Activated CD4-positive, alpha-beta T cell treated with anti-CD3 and anti-CD28 coated beads, Interleukin-2, amount 10 ng/mL, durations not matched to agents 7 days and 5 days (primary cell): ENCODE data around the gene ROBO2. TPM values are rescaled to one million over a fixed set of nuclear protein-coding genes. Genes with fewer than 3 reads are reported as not detected.

Source experiments
- CTCF ChIA-PET: fragments of 350-600 bp; sonication (Branson Sonifier 250); formaldehyde crosslinking; loops from one replicate; lab custom pipeline; 2021; ENCODE audit warnings: antibody characterized with exemption; lab: Charles Lee
- POLR2A ChIA-PET: fragments of 350-600 bp; sonication (Branson Sonifier 250); formaldehyde crosslinking; loops from one replicate; lab custom pipeline; 2021; ENCODE audit warnings: antibody characterized with exemption; lab: Charles Lee
- DNase-seq: peaks from one replicate; pipeline ENCODE4 v3.0.0-alpha.2; 2020
- H3K27ac Mint-ChIP-seq: one replicate; pipeline ENCODE4 v1.8.0; 2021; ENCODE audit warnings: mild to moderate bottlenecking, moderate library complexity, mixed read lengths
- H3K27me3 Mint-ChIP-seq: one replicate; pipeline ENCODE4 v1.8.0; 2021; ENCODE audit warnings: mixed read lengths
- H3K36me3 Mint-ChIP-seq: one replicate; pipeline ENCODE4 v1.8.0; 2021; ENCODE audit warnings: low read depth, mixed read lengths
- H3K4me1 Mint-ChIP-seq: one replicate; pipeline ENCODE4 v1.8.0; 2021; ENCODE audit warnings: mixed read lengths
- H3K4me3 Mint-ChIP-seq: one replicate; pipeline ENCODE4 v1.8.0; 2021; ENCODE audit warnings: mild to moderate bottlenecking, moderate library complexity, mixed read lengths
- H3K9me3 Mint-ChIP-seq: one replicate; pipeline ENCODE4 v1.8.0; 2021; ENCODE audit warnings: mixed read lengths
- total RNA-seq, 2 experiments: library from RNA; stranded (reverse); gene quantifications; one replicate each; pipeline ENCODE4 v1.2.3, GENCODE V29; 2021

Gene ROBO2
- total RNA-seq, 2 experiments from 2014 or later, result not detected

DNA sequence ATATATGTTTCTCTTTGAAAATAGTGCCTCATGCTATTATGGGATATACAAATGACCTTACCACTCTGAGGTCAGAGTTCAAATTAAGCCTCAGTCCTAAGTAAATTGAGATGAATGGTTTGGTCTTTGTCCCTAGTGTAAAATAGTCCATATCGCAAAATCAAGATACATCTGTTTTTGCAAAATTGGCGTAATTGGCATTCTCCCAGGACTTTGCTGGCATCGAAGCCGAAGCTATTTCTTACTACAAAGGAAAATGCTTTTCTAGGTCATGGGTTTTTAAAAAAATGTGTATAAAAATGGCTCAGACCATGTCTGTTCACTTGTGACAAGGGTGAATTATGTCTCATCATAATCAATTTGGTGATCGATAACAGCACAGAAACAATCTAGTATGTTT is 25.9 kb downstream of the ROBO2 start:
- ChIA-PET POLR2A (no interaction called here), CTCF (no interaction called here)
- Mint-ChIP-seq H3K4me3 (no peak overlapping the region), H3K9me3 (peaks cover 9% of the 10 kb centered on the region), H3K4me1 (no peaks in the 10 kb centered on the region), H3K27ac (no peak overlapping the region), H3K27me3 (no peaks in the 10 kb centered on the region), H3K36me3 (no peaks in the 10 kb centered on the region)
- DNase-seq, result no peak

DNA sequence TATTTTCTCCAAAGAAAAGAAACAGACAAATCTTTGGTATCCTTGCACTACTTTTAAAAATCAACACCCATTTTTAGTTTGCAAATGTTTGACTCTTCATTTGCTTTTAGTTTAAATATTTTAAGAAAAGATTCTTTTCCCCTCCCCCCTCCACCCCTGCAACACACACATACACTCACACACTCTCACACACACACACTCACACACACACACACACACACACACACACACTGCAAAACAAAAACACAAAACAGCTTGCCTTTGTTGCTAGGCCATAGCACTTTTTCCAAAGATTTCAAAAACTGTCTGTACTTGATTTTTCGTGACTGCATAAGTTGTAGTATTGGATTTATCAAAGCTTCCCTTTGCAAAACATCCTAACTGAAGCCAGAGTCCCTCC is 26.9 kb downstream of the ROBO2 start:
- no peak for DNase-seq
- POLR2A ChIA-PET, result no interaction called here
- Mint-ChIP-seq H3K27ac (no peak overlapping the region), H3K4me3 (no peak overlapping the region), H3K4me1 (no peaks in the 10 kb centered on the region), H3K36me3 (no peaks in the 10 kb centered on the region), H3K27me3 (no peaks in the 10 kb centered on the region), H3K9me3 (peaks cover 9% of the 10 kb centered on the region)
- CTCF ChIA-PET, result no interaction called here

DNA sequence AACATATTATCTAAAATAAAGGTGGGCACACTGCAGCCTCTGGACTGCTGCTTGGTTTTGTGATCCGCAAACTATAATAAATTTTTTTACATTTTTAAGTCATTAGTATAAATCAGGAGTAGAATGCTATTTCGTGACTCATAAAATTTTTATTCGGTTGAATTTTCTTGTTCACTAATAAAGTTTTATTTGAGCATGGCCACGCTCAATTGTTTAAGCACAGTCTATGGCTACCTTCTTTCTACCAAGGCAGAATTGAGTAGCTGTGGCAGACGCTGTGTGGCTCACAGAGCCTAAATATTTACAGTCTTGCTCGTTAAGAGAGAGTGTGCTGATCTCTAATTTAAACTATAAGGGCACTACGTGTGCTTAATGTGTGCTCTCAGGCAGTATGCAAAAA is 28.9 kb downstream of the ROBO2 start:
- ChIA-PET POLR2A (no interaction called here), CTCF (no interaction called here)
- Mint-ChIP-seq H3K27ac (no peak overlapping the region), H3K36me3 (no peaks in the 10 kb centered on the region), H3K4me3 (no peak overlapping the region), H3K4me1 (no peaks in the 10 kb centered on the region), H3K27me3 (no peaks in the 10 kb centered on the region), H3K9me3 (no peaks in the 10 kb centered on the region)
- DNase-seq, result no peak

- H3K27ac Mint-ChIP-seq, result no peak overlapping the region
- ChIA-PET CTCF (no interaction called here), POLR2A (no interaction called here)
- no peaks in the 10 kb centered on the region for H3K4me1 Mint-ChIP-seq
- H3K36me3 Mint-ChIP-seq, result no peaks in the 10 kb centered on the region
- H3K4me3 Mint-ChIP-seq, result no peak overlapping the region
- no peaks in the 10 kb centered on the region for H3K9me3 Mint-ChIP-seq
- H3K27me3 Mint-ChIP-seq, result no peaks in the 10 kb centered on the region
- no peak for DNase-seq
These were observed 31.5 kb downstream of the ROBO2 start for GRCh38 chr3:77071364-77071763.

DNA sequence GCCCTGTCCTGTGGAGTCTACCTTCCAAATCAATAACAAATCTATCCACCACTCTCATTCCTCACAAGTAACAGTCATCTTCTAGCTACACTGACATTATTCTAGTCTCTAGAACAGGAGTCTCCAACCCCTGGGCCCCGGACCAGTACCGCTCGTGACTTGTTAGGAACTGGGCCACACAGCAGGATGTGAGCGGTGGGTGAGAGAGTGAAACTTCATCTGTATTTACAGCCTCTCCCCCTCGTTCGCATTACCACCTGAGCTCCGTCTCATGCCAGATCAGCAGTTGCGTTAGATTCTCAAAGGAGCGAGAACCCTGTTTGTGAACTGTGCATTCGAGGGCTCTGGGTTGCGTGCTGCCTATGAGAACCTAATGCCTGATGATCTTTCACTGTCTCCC is 31.9 kb downstream of the ROBO2 start:
- DNase-seq, result no peak
- no peaks in the 10 kb centered on the region for H3K9me3 Mint-ChIP-seq
- no peaks in the 10 kb centered on the region for H3K36me3 Mint-ChIP-seq
- H3K27me3 Mint-ChIP-seq, result no peaks in the 10 kb centered on the region
- no peak overlapping the region for H3K27ac Mint-ChIP-seq
- H3K4me1 Mint-ChIP-seq, result no peaks in the 10 kb centered on the region
- CTCF ChIA-PET, result no interaction called here
- H3K4me3 Mint-ChIP-seq, result no peak overlapping the region
- POLR2A ChIA-PET, result no interaction called here

- ChIA-PET POLR2A (no interaction called here), CTCF (no interaction called here)
- no peak overlapping the region for H3K4me3 Mint-ChIP-seq
- H3K27ac Mint-ChIP-seq, result no peak overlapping the region
- H3K27me3 Mint-ChIP-seq, result no peaks in the 10 kb centered on the region
- H3K9me3 Mint-ChIP-seq, result no peaks in the 10 kb centered on the region
- no peak for DNase-seq
- H3K4me1 Mint-ChIP-seq, result no peaks in the 10 kb centered on the region
- no peaks in the 10 kb centered on the region for H3K36me3 Mint-ChIP-seq
These were observed 32.3 kb downstream of the ROBO2 start for GRCh38 chr3:77072232-77072631.

- H3K27me3 Mint-ChIP-seq, result no peaks in the 10 kb centered on the region
These were observed 38.4 kb downstream of the ROBO2 start for GRCh38 chr3:77078279-77078678.

GRCh38 chr3:77079988-77080610 is 40.2 kb downstream of the ROBO2 start:
- DNase-seq, result no peak
- ChIA-PET POLR2A (no interaction called here), CTCF (no interaction called here)
- H3K9me3 Mint-ChIP-seq, result peaks cover 2% of the 10 kb centered on the region
- no peak overlapping the region for H3K27ac Mint-ChIP-seq
- H3K4me3 Mint-ChIP-seq, result no peak overlapping the region
- no peaks in the 10 kb centered on the region for H3K27me3 Mint-ChIP-seq
- no peaks in the 10 kb centered on the region for H3K4me1 Mint-ChIP-seq
- H3K36me3 Mint-ChIP-seq, result no peaks in the 10 kb centered on the region

More at GRCh38 chr3:77078279-77078678, 38.4 kb downstream of the ROBO2 start:
- ChIA-PET POLR2A (no interaction called here), CTCF (no interaction called here)
- no peak for DNase-seq
- Mint-ChIP-seq H3K4me1 (no peaks in the 10 kb centered on the region), H3K36me3 (no peaks in the 10 kb centered on the region), H3K4me3 (no peak overlapping the region), H3K27ac (no peak overlapping the region), H3K9me3 (peaks cover under 1% of the 10 kb centered on the region)

DNA sequence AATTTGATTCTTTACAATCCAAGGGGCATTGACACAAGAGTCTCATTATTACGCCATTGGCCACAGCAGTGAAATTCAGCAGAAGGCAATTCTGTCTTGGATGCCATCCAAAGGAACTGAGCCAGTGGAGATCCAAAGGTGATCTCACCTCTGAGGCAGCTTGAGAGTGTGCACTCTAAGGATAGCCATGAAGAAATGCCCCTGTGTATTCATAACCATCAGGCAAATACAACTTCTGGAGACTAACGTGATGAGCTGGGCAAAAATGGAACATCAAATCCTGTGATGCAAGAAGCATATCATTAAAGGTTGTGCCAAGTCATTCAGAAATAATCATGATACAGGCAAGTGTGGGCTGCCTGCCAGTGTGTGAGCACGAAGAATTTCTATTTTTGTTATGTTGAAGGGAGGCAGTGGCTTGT is 41.4 kb downstream of the ROBO2 start:
- H3K27ac Mint-ChIP-seq, result no peak overlapping the region
- DNase-seq, result no peak

DNA sequence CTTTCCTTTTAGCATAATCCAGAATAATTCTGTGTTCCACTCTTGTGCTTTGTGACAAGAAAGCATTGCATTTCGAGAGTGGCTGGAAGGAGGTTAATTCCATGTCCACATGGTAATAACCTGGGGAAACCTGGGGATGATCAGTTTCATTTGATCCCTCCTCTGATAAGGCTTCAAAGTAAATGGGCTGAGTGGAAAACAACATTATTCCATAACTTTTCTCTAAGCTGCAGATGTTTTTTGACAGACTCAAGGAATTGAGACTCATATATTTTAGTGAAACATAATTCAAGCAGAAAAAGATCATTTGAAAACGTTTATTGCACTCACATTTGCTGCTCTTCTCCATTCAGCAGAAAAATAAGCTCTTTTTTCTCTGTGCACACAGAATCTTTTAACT is 44.6 kb downstream of the ROBO2 start:
- Mint-ChIP-seq H3K4me1 (no peaks in the 10 kb centered on the region), H3K4me3 (no peak overlapping the region), H3K27ac (no peak overlapping the region), H3K27me3 (no peaks in the 10 kb centered on the region), H3K36me3 (no peaks in the 10 kb centered on the region), H3K9me3 (peaks cover 2% of the 10 kb centered on the region)
- ChIA-PET POLR2A (no interaction called here), CTCF (interaction anchor here (0.6 kb wide), 1 partner anchor 51 kb away, joined by 3 read pairs; no protein-coding TSS in a partner anchor)
- no peak for DNase-seq

More for the DNA sequence above, 41.4 kb downstream of the ROBO2 start:
- no peaks in the 10 kb centered on the region for H3K27me3 Mint-ChIP-seq
- peaks cover 2% of the 10 kb centered on the region for H3K9me3 Mint-ChIP-seq
- H3K4me3 Mint-ChIP-seq, result no peak overlapping the region
- ChIA-PET CTCF (no interaction called here), POLR2A (no interaction called here)
- no peaks in the 10 kb centered on the region for H3K4me1 Mint-ChIP-seq
- no peaks in the 10 kb centered on the region for H3K36me3 Mint-ChIP-seq

GRCh38 chr3:77086408-77086807 is 46.5 kb downstream of the ROBO2 start:
- Mint-ChIP-seq H3K27ac (no peak overlapping the region), H3K27me3 (no peaks in the 10 kb centered on the region), H3K4me1 (no peaks in the 10 kb centered on the region), H3K36me3 (no peaks in the 10 kb centered on the region), H3K9me3 (peaks cover 2% of the 10 kb centered on the region), H3K4me3 (no peak overlapping the region)
- POLR2A ChIA-PET, result no interaction called here
- no peak for DNase-seq
- CTCF ChIA-PET, result no interaction called here

DNA sequence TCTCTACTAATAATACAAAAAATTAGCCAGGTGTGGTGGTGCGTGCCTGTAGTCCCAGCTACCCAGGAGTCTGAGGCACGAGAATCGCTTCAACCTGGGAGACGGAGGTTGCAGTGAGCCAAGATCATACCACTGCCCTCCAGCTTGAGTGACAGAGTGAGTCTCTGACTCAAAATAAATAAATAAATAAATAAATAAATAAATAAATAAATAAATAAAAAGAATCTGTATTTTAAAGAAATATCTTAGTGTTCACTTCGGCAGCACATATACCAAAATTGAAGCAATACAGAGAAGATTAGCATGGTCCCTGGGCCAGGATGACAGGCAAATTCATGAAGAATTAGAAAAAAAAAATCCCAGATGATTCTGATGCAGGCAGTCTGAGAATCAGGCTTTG is 51.9 kb downstream of the ROBO2 start:
- Mint-ChIP-seq H3K36me3 (no peaks in the 10 kb centered on the region), H3K27ac (no peak overlapping the region), H3K4me3 (no peak overlapping the region), H3K27me3 (no peaks in the 10 kb centered on the region), H3K9me3 (no peaks in the 10 kb centered on the region), H3K4me1 (no peaks in the 10 kb centered on the region)
- ChIA-PET CTCF (no interaction called here), POLR2A (no interaction called here)
- no peak for DNase-seq

DNA sequence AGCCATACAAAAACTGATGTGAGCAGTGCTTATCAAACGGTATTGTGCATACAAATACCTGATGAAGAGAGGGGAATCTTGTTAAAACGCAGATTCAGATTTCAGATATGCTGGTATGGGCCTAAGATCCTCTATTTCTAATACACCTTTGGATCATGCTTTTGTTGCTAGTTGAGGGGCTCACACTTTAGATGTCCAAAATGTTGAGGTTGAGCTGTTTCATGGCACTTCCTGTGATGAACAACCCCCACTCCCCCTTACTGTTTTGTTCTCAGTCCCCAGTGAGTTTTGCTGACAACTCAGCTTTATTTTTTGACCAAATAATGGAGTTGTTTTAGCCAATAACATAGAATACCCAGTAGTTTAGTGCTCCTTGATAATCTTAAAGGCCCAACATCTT is 53.2 kb downstream of the ROBO2 start:
- Mint-ChIP-seq H3K9me3 (peaks cover 3% of the 10 kb centered on the region), H3K4me3 (no peak overlapping the region), H3K27me3 (no peaks in the 10 kb centered on the region), H3K4me1 (no peaks in the 10 kb centered on the region), H3K36me3 (no peaks in the 10 kb centered on the region), H3K27ac (no peak overlapping the region)
- POLR2A ChIA-PET, result no interaction called here
- no peak for DNase-seq
- CTCF ChIA-PET, result interaction anchor here (0.5 kb wide), 1 partner anchor 10 kb away, joined by 4 read pairs; no protein-coding TSS in a partner anchor

DNA sequence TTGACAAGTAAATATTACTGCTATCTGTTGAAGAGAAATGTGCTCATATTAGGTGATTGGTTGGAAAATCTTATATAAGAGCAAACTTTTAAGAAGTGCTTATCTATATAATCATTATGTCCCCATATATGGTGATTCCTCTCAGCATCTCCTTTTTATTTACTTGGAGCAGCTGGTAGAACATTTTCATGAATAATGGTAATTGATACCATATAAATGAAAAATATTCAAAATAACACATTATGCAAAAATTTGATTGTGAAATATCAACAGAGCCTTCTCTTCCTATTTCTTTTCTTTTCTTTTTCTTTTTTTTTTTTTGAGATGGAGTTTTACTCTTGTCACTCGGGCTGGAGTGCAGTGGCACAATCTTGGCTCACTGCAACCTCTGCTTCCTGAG is 56.2 kb downstream of the ROBO2 start:
- Mint-ChIP-seq H3K4me3 (no peak overlapping the region), H3K4me1 (no peaks in the 10 kb centered on the region), H3K36me3 (no peaks in the 10 kb centered on the region), H3K27me3 (no peaks in the 10 kb centered on the region), H3K27ac (no peak overlapping the region), H3K9me3 (peaks cover 3% of the 10 kb centered on the region)
- CTCF ChIA-PET, result no interaction called here
- POLR2A ChIA-PET, result no interaction called here
- DNase-seq, result no peak
